ENCODE measurements around the gene NUTM1.
"Not testable (repeated sequence)": the region's sequence is repeated elsewhere in the genome, so short reads cannot be mapped to it uniquely, and the experiment has no call there.

NUTM1 gene

DNA sequence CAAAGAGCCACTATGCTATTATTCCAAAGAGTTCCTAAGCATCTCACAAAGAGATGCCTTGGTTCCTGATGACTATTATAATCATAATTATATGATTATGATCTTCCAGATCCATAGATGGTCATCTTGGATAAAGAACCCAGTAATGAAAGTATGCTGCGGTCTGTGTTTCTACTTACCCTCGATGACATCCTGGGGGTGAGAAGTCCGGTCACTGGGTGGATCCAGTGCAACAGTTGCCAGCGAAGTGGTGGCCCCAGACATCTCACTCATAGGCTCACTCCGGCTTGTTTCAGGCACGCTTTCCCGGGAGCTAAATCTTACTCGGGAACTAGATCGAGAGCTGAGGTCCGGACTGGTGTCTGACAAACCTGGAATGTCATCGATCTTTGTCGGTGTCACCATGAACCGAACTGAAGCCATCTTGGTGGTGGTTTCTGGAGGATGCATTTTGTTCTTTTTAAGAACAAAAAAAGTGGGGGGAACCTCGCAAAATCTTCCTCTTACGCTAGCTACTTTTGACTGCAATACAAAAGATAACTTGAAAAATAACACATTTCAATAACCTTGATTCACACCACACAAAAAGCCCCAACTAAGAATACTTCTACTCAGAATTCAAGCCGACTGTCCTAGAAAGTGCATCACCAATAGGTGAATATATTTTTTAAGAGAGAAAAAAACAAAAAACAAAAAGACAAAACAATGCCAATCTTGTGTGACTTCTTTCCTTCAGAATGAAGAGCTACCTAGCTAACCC is 6.7 kb upstream of the NUTM1 start:
- no peak for DNase-seq (ENCODE audit: low read depth)

DNA sequence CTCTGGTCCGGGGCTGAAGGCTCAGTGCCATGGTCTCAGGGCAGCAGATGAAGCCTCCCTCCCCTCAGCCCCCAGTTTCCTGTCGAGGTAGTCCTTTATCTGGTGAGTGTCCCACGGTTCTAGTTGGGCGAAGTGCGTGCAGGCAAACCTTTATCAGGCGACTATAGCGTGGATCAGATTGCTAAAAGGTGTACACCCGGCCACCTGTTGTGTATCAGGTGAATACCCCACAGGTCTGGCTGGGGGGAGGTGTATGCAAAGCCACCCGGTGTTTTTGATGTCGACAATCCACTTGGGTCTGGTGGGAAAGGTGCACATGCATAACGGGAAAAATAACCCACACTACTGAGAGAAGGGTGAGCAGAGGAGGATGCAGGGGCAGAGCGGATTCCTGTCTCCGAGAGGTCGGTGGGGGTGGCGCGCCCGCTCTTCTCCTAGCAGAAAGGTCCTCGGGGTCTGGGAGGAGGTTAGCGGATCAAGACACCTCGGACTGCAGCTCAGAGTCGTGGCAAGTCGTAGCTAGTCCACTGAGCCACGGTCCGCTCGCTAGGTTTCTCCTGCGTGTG is 6.0 kb upstream of the NUTM1 start:
- no peak for DNase-seq (ENCODE audit: low read depth)

DNA sequence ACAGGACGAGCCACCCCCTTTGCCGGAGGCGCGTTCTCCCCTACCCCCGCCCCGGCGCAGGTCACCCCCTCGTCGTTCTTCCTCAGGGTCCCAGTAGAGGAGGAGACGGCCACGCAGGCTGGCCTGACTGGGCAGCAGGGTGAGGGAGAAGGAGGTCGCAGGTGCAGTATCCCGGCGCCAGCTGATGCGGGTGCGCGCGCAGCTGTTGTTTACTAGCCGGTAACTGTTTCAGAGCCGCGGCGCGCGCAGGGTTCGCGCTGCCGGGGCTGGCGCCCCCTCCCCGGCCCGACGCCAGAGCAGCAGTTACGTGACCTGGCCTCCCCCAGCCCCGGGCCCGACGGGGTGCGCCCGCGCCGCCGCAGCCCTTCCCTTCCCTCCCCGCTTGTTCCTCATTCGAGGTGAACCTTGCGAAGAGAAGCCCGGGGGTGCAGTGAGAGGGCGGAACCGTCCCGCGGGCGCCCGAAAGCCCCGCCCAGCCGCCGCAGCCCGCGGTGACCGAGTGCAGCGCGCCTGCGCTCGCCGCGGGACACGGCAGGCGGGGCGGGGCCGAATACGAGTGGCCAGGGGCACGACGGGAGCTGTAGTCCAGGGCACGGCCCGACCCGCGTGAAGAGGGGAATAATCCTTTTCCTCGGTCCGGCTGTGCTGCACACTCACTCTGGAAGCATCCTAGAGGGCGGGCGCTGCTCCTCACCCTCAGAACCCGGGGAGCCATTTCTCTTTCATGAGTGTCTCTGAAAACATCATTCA is 5.4 kb upstream of the NUTM1 start, which contains the start of gene SLC12A6:
TSS of gene SLC12A6 (minus strand) at position 225 of the 750 bp plus-strand sequence. CDS start 1,101 bp downstream, outside the sequence.
- DNase-seq (ENCODE audit: low read depth) = peak; percentile 89

DNA sequence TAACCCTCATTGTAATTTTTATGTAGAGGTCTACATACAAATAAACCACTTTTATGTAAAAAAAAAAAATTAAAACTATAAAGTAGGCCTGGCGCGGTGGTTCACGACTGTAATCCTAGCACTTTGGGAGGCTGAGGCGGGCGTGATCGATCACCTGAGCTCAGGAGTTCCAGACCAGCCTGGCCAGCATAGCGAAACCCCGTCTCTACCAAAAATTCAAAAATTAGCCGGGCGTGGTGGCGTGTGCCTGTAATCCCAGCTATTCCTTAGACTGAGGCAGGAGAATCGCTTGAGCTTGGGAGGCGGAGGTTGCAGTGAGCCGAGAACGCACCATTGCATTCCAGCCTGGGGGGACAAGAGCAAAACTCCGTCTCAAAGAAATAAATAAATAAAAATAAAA is 4.8 kb upstream of the NUTM1 start:
- DNase-seq (ENCODE audit: low read depth) = no peak

DNA sequence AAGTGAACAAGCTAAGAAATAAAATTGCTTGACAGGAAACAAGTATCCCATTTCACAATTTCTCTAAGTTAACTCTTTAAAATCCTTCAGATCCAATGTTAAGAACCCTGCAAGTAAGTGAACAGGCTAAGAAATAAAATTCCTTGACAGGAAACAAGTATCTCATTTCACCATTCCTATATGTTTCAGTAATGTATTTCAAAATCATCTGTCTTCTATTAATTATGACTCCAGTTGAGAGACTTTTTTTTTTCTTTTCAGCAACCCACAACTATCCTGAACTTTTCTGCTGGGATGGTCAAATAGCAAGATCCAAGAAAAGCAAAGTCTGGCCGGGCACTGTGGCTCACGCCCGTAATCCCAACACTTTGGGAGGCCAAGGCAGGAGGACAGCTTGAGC is 3.2 kb upstream of the NUTM1 start:
- no peak for DNase-seq (ENCODE audit: low read depth)

DNA sequence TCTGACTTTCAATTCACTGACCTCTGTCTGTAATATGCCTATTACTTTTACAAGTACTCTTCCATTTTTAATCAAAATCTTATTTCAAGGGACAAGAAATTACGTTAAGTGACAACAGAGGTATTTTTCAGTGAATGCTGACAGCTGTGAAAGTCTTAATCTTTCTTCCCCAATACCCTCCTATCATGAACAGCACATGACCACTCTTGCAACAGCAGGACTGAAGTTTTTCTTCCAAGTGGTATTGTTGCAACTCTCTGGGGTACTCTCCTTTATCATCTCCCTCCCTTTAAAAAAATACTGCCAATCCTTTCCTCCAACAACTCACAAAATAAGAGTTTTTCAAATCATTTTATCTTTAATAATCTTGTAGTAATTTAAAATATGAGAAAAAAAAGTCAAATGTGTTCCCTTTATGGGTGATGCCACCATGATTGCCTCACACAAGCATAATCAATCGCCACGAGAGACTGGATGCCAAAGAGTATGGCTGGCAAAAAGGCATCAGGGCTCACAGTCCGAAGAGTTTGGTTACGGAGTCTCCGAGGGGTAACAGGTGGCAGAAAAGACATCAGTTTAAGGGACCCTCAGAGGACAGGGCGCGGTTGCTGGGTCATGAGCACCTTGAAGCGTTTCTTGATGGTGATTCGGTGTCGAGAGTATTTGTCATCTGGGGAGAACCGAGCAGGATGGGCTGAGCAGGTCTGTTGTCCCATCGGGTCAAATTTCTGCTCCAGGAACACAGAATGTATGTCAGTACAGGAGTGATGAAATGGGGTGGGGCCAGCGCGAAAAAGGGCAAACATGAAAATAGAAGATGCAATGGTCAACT is 1.5 kb upstream of the NUTM1 start:
- no peak for DNase-seq (ENCODE audit: low read depth)

DNA sequence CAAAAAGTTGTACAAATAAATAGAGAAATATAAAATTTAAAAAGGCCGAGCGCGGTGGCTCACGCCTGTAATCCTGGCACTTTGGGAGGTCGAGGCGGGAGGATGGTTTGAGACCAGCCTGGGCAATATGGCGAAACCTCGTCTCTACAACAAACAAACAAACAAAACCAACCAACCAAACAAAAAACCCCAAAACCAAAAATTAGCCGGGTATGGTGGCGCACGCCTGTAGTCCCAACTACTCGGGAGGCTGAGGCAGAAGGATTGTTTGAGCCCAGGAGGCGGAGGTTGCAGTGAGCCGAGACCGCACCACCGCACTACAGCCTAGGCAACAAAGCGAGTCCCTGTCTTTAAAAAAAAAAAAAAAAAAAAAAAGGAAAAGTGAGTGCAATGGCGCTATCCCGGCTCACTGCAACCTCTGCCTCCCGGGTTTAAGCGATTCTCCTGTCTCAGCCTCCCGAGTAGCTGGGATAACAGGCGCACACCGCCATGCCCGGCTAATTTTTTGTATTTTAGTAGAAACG is 840 bp upstream of the NUTM1 start:
- not testable (repeated sequence) for DNase-seq (ENCODE audit: low read depth)

DNA sequence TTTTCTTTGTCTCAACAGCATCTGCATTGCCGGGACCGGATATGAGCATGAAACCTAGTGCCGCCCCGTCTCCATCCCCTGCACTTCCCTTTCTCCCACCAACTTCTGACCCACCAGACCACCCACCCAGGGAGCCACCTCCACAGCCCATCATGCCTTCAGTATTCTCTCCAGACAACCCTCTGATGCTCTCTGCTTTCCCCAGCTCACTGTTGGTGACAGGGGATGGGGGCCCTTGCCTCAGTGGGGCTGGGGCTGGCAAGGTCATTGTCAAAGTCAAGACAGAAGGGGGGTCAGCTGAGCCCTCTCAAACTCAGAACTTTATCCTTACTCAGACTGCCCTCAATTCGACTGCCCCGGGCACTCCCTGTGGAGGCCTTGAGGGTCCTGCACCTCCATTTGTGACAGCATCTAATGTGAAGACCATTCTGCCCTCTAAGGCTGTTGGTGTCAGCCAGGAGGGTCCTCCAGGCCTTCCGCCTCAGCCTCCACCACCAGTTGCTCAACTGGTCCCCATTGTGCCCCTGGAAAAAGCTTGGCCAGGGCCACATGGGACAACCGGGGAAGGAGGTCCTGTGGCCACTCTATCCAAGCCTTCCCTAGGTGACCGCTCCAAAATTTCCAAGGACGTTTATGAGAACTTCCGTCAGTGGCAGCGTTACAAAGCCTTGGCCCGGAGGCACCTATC is 5.0 kb downstream of the NUTM1 start:
- DNase-seq (ENCODE audit: low read depth) = no peak

DNA sequence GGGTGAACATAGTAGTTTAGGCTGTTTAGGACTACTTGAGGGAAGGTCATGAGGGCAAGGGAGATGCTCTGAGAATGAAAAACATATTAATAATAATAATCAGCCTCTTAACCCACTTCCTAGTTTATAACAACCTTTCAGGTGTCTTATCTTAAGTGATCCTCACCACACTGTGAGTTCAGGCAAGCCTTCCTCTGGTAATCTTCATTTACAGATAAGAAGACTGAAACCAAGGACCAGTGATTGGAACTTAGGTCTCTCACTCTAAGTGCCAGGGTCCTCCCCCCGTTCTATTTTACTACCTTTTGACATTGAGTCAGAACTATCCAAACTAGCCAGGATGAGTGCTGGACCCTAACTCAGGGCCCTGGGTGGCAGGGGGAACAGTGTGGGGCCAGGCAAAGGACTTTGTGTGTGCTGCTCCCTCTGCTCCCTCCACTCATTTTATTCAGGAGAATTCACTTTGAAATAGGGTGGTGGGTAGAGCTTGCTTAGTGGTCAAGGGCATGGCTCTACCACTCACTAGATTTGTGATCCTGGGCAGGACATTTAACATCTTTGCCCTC is 5.7 kb downstream of the NUTM1 start:
- no peak for DNase-seq (ENCODE audit: low read depth)

DNA sequence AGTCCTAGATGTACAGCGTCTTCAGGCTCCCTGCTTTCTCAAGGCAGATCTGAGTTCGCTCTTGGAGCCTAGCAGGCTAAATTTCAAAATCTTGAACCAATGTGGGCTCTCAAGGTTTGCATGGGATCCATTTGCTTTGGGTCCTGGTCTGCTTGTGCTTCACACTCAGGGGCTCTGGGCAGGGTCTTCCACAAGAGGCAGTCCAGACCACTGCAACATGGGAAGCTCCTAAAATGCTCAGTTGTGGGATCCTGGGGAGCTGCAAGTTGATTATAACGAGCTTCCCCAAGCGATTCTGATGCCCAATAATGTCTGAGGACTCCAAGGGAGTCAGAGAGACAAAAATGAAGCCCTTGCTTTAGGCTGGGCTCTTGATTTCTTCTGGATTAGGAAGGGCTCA is 6.7 kb downstream of the NUTM1 start:
- DNase-seq (ENCODE audit: low read depth) = no peak

DNA sequence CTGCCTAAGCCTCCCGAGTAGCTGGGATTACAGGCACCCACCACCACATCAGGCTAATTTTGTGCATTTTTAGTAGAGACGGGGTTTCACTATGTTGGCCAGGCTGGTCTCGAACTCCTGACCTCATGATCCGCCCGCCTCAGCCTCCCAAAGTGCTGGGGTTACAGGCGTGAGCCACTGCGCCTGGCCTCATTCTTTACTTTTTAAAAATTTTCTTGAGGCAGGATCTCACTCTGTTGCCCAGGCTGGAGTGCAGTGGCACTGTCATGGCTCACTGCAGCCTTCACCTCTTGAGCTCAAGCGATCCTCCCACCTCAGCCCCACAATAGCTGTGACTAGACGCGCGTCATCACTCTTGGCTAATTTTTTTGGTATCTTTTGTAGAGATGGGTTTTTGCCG is 9.9 kb downstream of the NUTM1 start:
- DNase-seq (ENCODE audit: low read depth) = not testable (repeated sequence)

DNA sequence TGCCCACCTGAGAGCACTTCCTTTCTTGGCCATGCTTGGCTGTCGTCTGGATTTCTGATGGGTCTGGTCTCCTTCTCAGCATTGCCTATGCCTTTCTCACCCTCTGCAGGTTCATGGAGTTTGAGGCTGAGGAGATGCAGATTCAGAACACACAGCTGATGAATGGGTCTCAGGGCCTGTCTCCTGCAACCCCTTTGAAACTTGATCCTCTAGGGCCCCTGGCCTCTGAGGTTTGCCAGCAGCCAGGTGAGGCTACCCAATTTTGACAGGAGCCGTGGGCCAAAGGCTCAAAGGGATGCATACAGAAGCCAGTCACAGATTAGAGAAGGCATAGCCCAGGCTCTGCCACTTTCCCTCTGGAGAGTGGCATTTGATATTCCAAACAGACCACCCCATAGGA is 10.5 kb downstream of the NUTM1 start:
- DNase-seq (ENCODE audit: low read depth) = no peak

DNA sequence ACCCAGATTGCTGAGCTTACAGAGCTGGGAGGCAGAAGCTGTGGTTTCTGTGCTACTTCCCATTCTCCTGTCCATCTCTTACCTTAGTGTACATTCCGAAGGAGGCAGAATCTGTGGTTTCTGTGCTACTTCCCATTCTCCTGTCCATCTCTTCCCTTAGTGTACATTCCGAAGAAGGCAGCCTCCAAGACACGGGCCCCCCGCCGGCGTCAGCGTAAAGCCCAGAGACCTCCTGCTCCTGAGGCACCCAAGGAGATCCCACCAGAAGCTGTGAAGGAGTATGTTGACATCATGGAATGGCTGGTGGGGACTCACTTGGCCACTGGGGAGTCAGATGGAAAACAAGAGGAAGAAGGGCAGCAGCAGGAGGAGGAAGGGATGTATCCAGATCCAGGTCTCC is 11.2 kb downstream of the NUTM1 start:
- DNase-seq (ENCODE audit: low read depth) = no peak

DNA sequence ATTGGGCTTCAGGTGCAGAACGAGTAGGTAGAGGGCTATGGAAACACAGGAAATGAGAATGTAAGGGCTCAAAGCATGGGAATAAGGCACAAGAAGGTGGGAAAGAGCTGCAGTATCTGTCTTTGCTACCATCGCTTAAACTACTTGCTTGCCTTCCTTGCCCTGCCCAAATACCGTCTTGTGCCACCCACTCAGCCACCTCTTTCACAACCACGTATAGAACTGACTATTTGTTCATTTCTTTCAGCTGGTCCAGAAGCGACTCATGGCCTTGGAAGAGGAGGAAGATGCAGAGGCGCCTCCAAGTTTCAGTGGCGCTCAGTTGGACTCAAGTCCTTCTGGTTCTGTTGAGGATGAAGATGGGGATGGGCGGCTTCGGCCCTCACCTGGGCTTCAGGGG is 12.1 kb downstream of the NUTM1 start:
- DNase-seq (ENCODE audit: low read depth) = no peak

DNA sequence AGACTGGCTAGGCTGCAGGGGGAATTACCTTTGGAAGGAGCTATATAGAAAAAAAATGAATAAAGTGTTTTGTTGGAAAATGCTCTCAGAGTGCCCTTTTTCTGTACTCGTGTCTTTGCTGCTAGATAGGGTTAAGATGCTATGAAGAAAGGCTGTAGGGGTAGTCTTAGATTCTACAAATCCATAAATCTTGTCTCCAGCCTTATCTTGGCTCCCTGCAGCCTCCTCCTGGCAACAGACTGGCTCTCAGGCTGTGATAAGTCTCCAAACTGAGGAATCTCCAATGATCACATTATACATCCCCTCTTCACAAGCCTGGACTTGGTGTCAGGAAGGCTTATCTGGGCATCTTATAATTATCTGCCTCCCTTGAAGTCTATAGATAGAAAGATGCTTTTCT is 14.5 kb downstream of the NUTM1 start:
- no peak for DNase-seq (ENCODE audit: low read depth)

DNA sequence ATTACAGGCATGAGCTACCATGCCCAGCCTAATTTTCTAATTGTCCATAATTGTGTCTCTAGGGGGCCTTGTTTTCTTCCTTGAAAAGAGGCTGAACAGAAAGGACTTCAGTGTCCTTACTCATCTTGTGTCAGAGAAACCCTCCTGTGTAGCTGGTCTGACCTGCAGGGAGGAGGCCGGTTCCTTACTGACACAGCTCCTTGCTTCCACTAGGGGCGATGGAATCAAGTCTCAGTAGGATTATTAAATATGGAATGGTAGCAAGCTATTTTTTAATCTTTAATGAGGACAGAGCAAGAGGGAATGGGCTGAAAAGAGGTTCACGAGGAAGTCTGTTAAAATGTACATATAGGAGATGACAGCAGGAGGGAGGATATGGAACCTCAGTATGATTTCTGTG is 15.3 kb downstream of the NUTM1 start:
- DNase-seq (ENCODE audit: low read depth) = no peak

DNA sequence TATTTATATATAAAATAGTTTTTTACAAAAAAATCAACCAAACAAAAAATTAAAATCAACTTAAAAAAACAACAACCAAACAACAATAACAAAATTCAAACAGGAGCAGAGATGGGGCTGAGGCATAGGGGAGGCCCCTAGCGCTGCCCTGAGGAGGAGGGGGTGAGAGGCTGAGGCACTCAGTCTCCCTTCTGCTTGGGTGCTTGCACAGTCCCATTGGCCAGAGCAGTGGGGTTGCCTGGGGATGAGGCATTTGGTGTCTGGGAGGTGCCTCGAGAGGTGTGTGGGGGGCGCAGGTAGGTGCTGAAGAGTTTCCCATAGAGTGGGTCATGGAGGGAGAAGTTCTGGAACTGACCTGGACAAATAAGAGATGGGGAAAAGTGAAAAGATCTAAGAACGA is 15.8 kb downstream of the NUTM1 start:
- DNase-seq (ENCODE audit: low read depth) = no peak

DNA sequence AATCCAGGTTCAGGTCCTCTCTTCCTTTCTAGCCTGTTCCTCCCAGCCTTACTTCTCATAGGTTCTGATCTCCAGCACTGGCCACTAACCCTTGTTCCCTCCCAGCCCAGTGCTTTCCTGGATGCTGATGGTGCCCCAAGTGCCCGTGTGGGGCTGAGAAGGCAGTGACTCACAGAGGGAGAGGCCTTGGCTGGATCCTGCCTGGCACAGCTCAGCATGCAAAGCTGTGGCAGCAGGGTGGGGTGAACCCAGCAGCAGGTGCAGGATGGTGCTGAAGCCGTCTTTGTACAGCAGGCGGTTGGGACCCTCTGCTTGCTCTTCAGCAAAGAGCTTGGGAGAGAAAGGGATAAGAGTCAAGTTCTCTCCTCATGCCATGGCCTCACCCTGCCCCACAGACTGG is 16.3 kb downstream of the NUTM1 start:
- no peak for DNase-seq (ENCODE audit: low read depth)

DNA sequence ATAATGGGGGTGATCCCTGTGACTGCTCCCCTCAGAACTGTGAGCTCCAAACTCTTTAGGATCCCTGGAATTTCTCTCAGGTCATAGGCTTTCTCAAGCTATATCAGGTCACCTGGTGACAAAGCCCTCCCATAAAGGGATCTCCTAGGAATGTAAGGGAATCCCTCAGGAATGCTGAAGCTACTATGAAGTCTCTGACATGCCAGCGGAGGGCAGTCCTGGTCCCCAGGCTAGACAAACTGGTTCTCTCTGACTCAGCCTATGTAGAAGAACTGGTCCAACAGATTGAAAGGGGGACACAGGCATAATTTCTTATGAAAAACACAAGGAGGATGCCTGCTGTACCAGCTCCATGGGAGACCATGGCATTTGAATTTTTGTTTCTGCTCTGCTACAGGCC is 17.2 kb downstream of the NUTM1 start:
- DNase-seq (ENCODE audit: low read depth) = no peak

DNA sequence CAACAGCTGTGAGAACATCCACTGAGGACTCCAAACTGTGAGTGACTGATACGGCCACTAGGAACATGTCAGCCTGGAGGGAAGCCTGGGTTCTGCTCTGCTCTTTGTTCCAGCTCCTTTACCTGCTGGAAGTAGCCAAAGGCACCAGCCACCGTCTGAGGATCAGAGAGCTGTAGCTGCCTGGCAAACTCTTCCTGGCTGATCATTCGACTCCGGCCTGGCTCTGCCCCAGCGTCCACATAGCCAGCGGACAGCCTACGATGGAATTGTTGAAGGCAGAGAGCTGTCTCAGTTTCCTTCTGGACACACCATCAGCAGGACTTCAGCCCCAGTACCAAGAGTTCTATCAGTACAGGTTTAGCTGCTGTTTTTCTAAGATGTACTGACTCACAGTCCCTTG is 18.2 kb downstream of the NUTM1 start:
- DNase-seq (ENCODE audit: low read depth) = no peak
